CD4-positive, alpha-beta T cell (primary cell): ENCODE results near the gene CNNM3. TPM values are rescaled to one million over a fixed set of nuclear protein-coding genes. Genes with fewer than 3 reads are reported as not detected.

Experiments
- ATAC-seq: fragments of 200-7000 bp; cut with Tn5 transposase; one replicate; pipeline ENCODE4 v1.10.0; 2022; ENCODE audit warnings: mild to moderate bottlenecking; ENCODE audit not compliant: poor library complexity
- CTCF ChIA-PET: fragments of 350-600 bp; sonication (Branson Sonifier 250); formaldehyde crosslinking; loops from one replicate; lab custom pipeline; 2021; ENCODE audit warnings: antibody characterized with exemption, inconsistent platforms; lab: Charles Lee
- POLR2A ChIA-PET: fragments of 350-600 bp; sonication (Branson Sonifier 250); formaldehyde crosslinking; loops from one replicate; lab custom pipeline; 2021; ENCODE audit warnings: antibody characterized with exemption, inconsistent platforms; lab: Charles Lee
- DNase-seq, 14 experiments: peaks; one replicate each; pipeline ENCODE4 v3.0.0-alpha.2; 2013 to 2020; ENCODE audit warnings: mixed read lengths in 2 of 14
- H3K27ac ChIP-seq, 2 donors: one replicate each; pipeline versions ENCODE4 v1.5.1 to v1.7.0; 2013; ENCODE audit warnings: low read length in 2 of 2, low read depth in 1 of 2, mild to moderate bottlenecking in 1 of 2
- H3K27me3 ChIP-seq, 2 experiments: 1 replicate in 1 of 2; 2 replicates in 1 of 2; pipeline versions ENCODE4 v1.6.1 to v1.7.0; 2013; ENCODE audit warnings: low read length in 2 of 2, control low read depth in 1 of 2, mild to moderate bottlenecking in 1 of 2, moderate library complexity in 1 of 2; ENCODE audit not compliant: insufficient read depth in 2 of 2, control insufficient read depth in 1 of 2
- H3K36me3 ChIP-seq: one replicate; pipeline ENCODE4 v1.6.1; 2013; ENCODE audit warnings: low read length, control low read depth; ENCODE audit not compliant: insufficient read depth
- H3K4me1 ChIP-seq: one replicate; pipeline ENCODE4 v1.6.1; 2013; ENCODE audit warnings: low read length, control low read depth; ENCODE audit not compliant: insufficient read depth
- H3K4me3 ChIP-seq: one replicate; pipeline ENCODE4 v1.5.1; 2013; ENCODE audit warnings: mild to moderate bottlenecking, low read length, moderate library complexity
- H3K9me3 ChIP-seq, 2 experiments: 1 replicate in 1 of 2; 2 replicates in 1 of 2; pipeline versions ENCODE4 v1.6.1 to v1.7.0; 2013; ENCODE audit warnings: low read length in 2 of 2, mild to moderate bottlenecking in 2 of 2, control low read depth in 1 of 2, moderate library complexity in 1 of 2; ENCODE audit not compliant: control insufficient read depth in 1 of 2, insufficient read depth in 1 of 2
- H3K27ac Mint-ChIP-seq: one replicate; pipeline ENCODE4 v1.8.0; 2020; ENCODE audit warnings: mixed read lengths
- H3K27me3 Mint-ChIP-seq: one replicate; pipeline ENCODE4 v1.8.0; 2021; ENCODE audit warnings: mixed read lengths
- H3K36me3 Mint-ChIP-seq: one replicate; pipeline ENCODE4 v1.8.0; 2021; ENCODE audit warnings: low read depth, mixed read lengths
- H3K4me1 Mint-ChIP-seq: one replicate; pipeline ENCODE4 v1.8.0; 2021; ENCODE audit warnings: low read depth, mixed read lengths
- H3K4me3 Mint-ChIP-seq: one replicate; pipeline ENCODE4 v1.8.0; 2020; ENCODE audit warnings: mild to moderate bottlenecking, mixed read lengths
- H3K9me3 Mint-ChIP-seq: one replicate; pipeline ENCODE4 v1.8.0; 2020; ENCODE audit warnings: mixed read lengths
- CTCF ChIP-seq: fragments of 200-600 bp; IDR thresholded peaks from one replicate; pipeline ENCODE4 v1.8.0; 2022; ENCODE audit warnings: antibody characterized with exemption, mild to moderate bottlenecking
- intact Hi-C, 2 experiments: fragments of 100-400 bp; cut with DNase I in 1 of 2; cut with micrococcal nuclease in 1 of 2; formaldehyde crosslinking; loops; one replicate each; pipeline versions ENCODE4 v1.15.1 to v1.9.0; 2023 to 2025; cut with DNase I, micrococcal nuclease
- total RNA-seq, 174 experiments: library from RNA in 2 of 174; stranded (reverse) in 2 of 174; gene quantifications; one replicate each; pipeline ENCODE4 v1.2.3 and lab custom pipeline; 2021 to 2026

Gene CNNM3
- total RNA-seq, 2 experiments from 2014 or later, result 48.7 to 53.5 TPM

GRCh38 chr2:96878796-96879544 is 62.9 kb downstream of the CNNM3 start:
- Histone ChIP-seq H3K27ac (no peak overlapping the region), H3K36me3 (no peaks in the 10 kb centered on the region), H3K27me3 (no peaks in the 10 kb centered on the region), H3K4me1 (peaks cover 8% of the 10 kb centered on the region), H3K4me3 (no peak overlapping the region), H3K9me3 (no peaks in the 10 kb centered on the region)
- no peak for DNase-seq
- no peak overlapping the region for H3K4me3 Mint-ChIP-seq
- no peak for TF ChIP-seq CTCF
- H3K27ac Mint-ChIP-seq, result no peak overlapping the region
- no peaks in the 10 kb centered on the region for H3K36me3 Mint-ChIP-seq
- intact Hi-C loops, result no loop called here
- ATAC-seq, result no peak
- no peaks in the 10 kb centered on the region for H3K27me3 Mint-ChIP-seq
- peaks cover 20% of the 10 kb centered on the region for H3K4me1 Mint-ChIP-seq
- POLR2A ChIA-PET, result interaction anchor here (1.1 kb wide), 1 partner anchor 12 kb away, joined by 4 read pairs; no protein-coding TSS in a partner anchor
- CTCF ChIA-PET, result no interaction called here
- H3K9me3 Mint-ChIP-seq, result no peaks in the 10 kb centered on the region

GRCh38 chr2:96879545-96880040 is 63.5 kb downstream of the CNNM3 start:
- no peaks in the 10 kb centered on the region for H3K9me3 Mint-ChIP-seq
- Histone ChIP-seq H3K36me3 (no peaks in the 10 kb centered on the region), H3K9me3 (no peaks in the 10 kb centered on the region), H3K4me3 (no peak overlapping the region), H3K4me1 (peaks cover 1% of the 10 kb centered on the region), H3K27me3 (no peaks in the 10 kb centered on the region), H3K27ac (no peak overlapping the region)
- no peaks in the 10 kb centered on the region for H3K27me3 Mint-ChIP-seq
- POLR2A ChIA-PET, result interaction anchor here (1.1 kb wide), 1 partner anchor 9 kb away, joined by 4 read pairs; no protein-coding TSS in a partner anchor
- CTCF ChIA-PET, result no interaction called here
- H3K36me3 Mint-ChIP-seq, result no peaks in the 10 kb centered on the region
- no peak overlapping the region for H3K27ac Mint-ChIP-seq
- ATAC-seq (no peak), DNase-seq (no peak)
- peaks cover 14% of the 10 kb centered on the region for H3K4me1 Mint-ChIP-seq
- no peak for TF ChIP-seq CTCF
- H3K4me3 Mint-ChIP-seq, result no peak overlapping the region
- intact Hi-C loops, result no loop called here

DNA sequence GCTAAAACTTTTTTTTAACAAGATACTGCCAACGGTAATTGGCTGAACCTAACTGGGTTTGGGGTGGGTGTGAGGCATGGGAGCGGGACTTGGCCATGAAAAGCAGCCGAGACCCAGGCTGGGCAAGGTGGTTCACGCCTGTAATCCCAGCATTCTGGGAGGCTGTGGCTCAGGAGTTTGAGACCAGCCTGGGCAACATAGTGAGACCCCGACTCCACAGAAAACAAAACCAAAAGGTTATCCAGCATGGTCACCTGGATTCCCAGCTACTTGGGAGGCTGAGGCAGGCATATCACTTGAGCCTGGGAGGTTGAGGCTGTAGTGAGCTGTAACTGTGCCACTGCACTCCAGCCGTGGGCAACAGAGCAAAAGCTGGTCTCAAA is 64.8 kb downstream of the CNNM3 start:
- Histone ChIP-seq H3K4me1 (no peaks in the 10 kb centered on the region), H3K4me3 (no peak overlapping the region), H3K36me3 (no peaks in the 10 kb centered on the region), H3K27me3 (no peaks in the 10 kb centered on the region), H3K27ac (no peak overlapping the region), H3K9me3 (no peaks in the 10 kb centered on the region)
- ChIA-PET POLR2A (interaction anchor here (1.5 kb wide), 1 partner anchor 11 kb away, joined by 4 read pairs; no protein-coding TSS in a partner anchor), CTCF (no interaction called here)
- Mint-ChIP-seq H3K36me3 (no peaks in the 10 kb centered on the region), H3K4me3 (no peak overlapping the region), H3K27me3 (no peaks in the 10 kb centered on the region), H3K4me1 (peaks cover 1% of the 10 kb centered on the region), H3K9me3 (no peaks in the 10 kb centered on the region), H3K27ac (no peak overlapping the region)
- DNase-seq, result no peak
- intact Hi-C loops, result no loop called here
- TF ChIP-seq CTCF, result no peak
- ATAC-seq, result no peak
